Measurements from ENCODE around the gene EPS8L2. TPM values are rescaled to one million over a fixed set of nuclear protein-coding genes. Genes with fewer than 3 reads are reported as not detected.

The EPS8L2 gene
- polyA plus RNA-seq, 1 experiment, result 44.4 TPM

GRCh38 chr11:747158-748006, 41.4 kb downstream of the EPS8L2 start, which contains the start of gene TALDO1:
TSS of gene TALDO1 (plus strand) at chr11:747464. CDS start at chr11:747482, 18 bp downstream.
- DNase-seq (ENCODE audit: low read depth), result peak; percentile 30
- Histone ChIP-seq H3K4me3 (ENCODE audit: low read depth, low read length) (peak within 1 kb of the TSS; percentile 93), H3K27me3 (ENCODE audit: control insufficient read depth, insufficient read depth, low read length) (no peaks in the 10 kb centered on the region), H3K36me3 (ENCODE audit: control insufficient read depth, insufficient read depth, low read length) (peaks cover 2% of the 10 kb centered on the region; the same call in 1 of the 2 replicates)
- CTCF ChIA-PET, result interaction anchor here (1.0 to 4.4 kb wide), 10 partner anchors 10 to 192 kb away, joined by 3 to 20 read pairs (median 5); no protein-coding TSS in a partner anchor
- POLR2A ChIA-PET, result no interaction called here
- 0 out of 2 replicates have a peak, but pooled peaks have one; percentile 8 for TF ChIP-seq CTCF (IDR thresholded peaks at IDR 0.05; ENCODE audit: insufficient read depth, low read depth, low read length)

GRCh38 chr11:748007-748359, 42.0 kb downstream of the EPS8L2 start:
- ChIA-PET CTCF (interaction anchor here (1.4 to 4.4 kb wide), 6 partner anchors 10 to 25 kb away, joined by 3 to 20 read pairs (median 10); no protein-coding TSS in a partner anchor), POLR2A (no interaction called here)
- Histone ChIP-seq H3K27me3 (ENCODE audit: control insufficient read depth, insufficient read depth, low read length) (no peaks in the 10 kb centered on the region), H3K36me3 (ENCODE audit: control insufficient read depth, insufficient read depth, low read length) (peaks cover 3% of the 10 kb centered on the region; the same call in 1 of the 2 replicates), H3K4me3 (ENCODE audit: low read depth, low read length) (peak overlapping the region; percentile 93)
- no peak for DNase-seq (ENCODE audit: low read depth)
- no peak for TF ChIP-seq CTCF (IDR thresholded peaks at IDR 0.05; ENCODE audit: insufficient read depth, low read depth, low read length)

- ChIA-PET POLR2A (interaction anchor here (0.7 kb wide), 1 partner anchor 241 kb away, joined by 17 read pairs; no protein-coding TSS in a partner anchor), CTCF (interaction anchor here (0.8 to 4.4 kb wide), 2 partner anchors 22 to 26 kb away, joined by 3 to 20 read pairs; no protein-coding TSS in a partner anchor)
- H3K4me3 ChIP-seq (ENCODE audit: low read depth, low read length), result no peak overlapping the region
- no peak for TF ChIP-seq CTCF (IDR thresholded peaks at IDR 0.05; ENCODE audit: insufficient read depth, low read depth, low read length)
- H3K36me3 ChIP-seq (ENCODE audit: control insufficient read depth, insufficient read depth, low read length), result peaks cover 3% of the 10 kb centered on the region; the same call in 1 of the 2 replicates
- H3K27me3 ChIP-seq (ENCODE audit: control insufficient read depth, insufficient read depth, low read length), result no peaks in the 10 kb centered on the region
- DNase-seq (ENCODE audit: low read depth), result no peak
Measured at GRCh38 chr11:749731-750130, 43.7 kb downstream of the EPS8L2 start.

- Histone ChIP-seq H3K4me3 (ENCODE audit: low read depth, low read length) (no peak overlapping the region), H3K27me3 (ENCODE audit: control insufficient read depth, insufficient read depth, low read length) (no peaks in the 10 kb centered on the region), H3K36me3 (ENCODE audit: control insufficient read depth, insufficient read depth, low read length) (peaks cover 28% of the 10 kb centered on the region)
- TF ChIP-seq CTCF (IDR thresholded peaks at IDR 0.05; ENCODE audit: insufficient read depth, low read depth, low read length), result no peak
- POLR2A ChIA-PET, result no interaction called here
- no peak for DNase-seq (ENCODE audit: low read depth)
- CTCF ChIA-PET, result interaction anchor here (2.6 to 4.5 kb wide), 2 partner anchors 23 to 33 kb away, joined by 9 to 19 read pairs; no protein-coding TSS in a partner anchor
Measured at GRCh38 chr11:760236-760635, 54.2 kb downstream of the EPS8L2 start.

GRCh38 chr11:761526-762108, 55.6 kb downstream of the EPS8L2 start:
- POLR2A ChIA-PET, result no interaction called here
- no peak for DNase-seq (ENCODE audit: low read depth)
- CTCF ChIA-PET, result interaction anchor here (0.7 to 3.9 kb wide), 5 partner anchors 21 to 207 kb away, joined by 3 to 19 read pairs (median 6); no protein-coding TSS in a partner anchor
- Histone ChIP-seq H3K36me3 (ENCODE audit: control insufficient read depth, insufficient read depth, low read length) (peaks cover 31% of the 10 kb centered on the region), H3K27me3 (ENCODE audit: control insufficient read depth, insufficient read depth, low read length) (no peaks in the 10 kb centered on the region), H3K4me3 (ENCODE audit: low read depth, low read length) (no peak overlapping the region)
- TF ChIP-seq CTCF (IDR thresholded peaks at IDR 0.05; ENCODE audit: insufficient read depth, low read depth, low read length), result no peak

All from BJ (cell line).